Endothelial cell of umbilical vein (primary cell): ENCODE data around the gene APRT. TPM values are rescaled to one million over a fixed set of nuclear protein-coding genes. Genes with fewer than 3 reads are reported as not detected.

ENCODE experiments used
- BruUV-seq: library from RNA; stranded (reverse); fragments of 400-500 nt; replicated peaks from 2 replicates; lab custom pipeline; 2021; lab: Mats Ljungman, UMichigan
- CTCF ChIA-PET: fragments of 300-600, 350-600 bp; sonication (Branson Sonifier 250); formaldehyde crosslinking; loops from one replicate; lab custom pipeline; 2021; ENCODE audit warnings: antibody characterized with exemption, inconsistent platforms; lab: Charles Lee
- POLR2A ChIA-PET: fragments of 300-600, 350-600 bp; sonication (Branson Sonifier 250); formaldehyde crosslinking; loops from one replicate; lab custom pipeline; 2021; ENCODE audit warnings: antibody characterized with exemption, inconsistent platforms; lab: Charles Lee
- DNase-seq: peaks from one replicate; pipeline ENCODE4 v3.0.0-alpha.2; 2011; ENCODE audit warnings: low read depth, low spot score
- FAIRE-seq: peaks from 2 replicates; lab custom pipeline; 2011; peaks lifted over from hg19 to GRCh38; lab: Jason Lieb, UNC
- H2AFZ ChIP-seq: 2 replicates; pipeline ENCODE4 v1.6.0; 2012; ENCODE audit warnings: low read depth, low read length, control low read depth, inconsistent platforms
- H3K27ac ChIP-seq: 2 replicates; pipeline ENCODE4 v1.5.1; 2011; ENCODE audit warnings: low read depth, mild to moderate bottlenecking, control low read depth, low read length, moderate library complexity; ENCODE audit not compliant: insufficient read depth
- H3K27me3 ChIP-seq, 2 experiments: 2 replicates each; pipeline versions ENCODE4 v1.6.0 to v1.6.1; 2011; ENCODE audit warnings: low read length in 2 of 2, mixed read lengths in 1 of 2; ENCODE audit not compliant: control insufficient read depth in 2 of 2, insufficient read depth in 2 of 2
- H3K36me3 ChIP-seq, 2 experiments: 2 replicates in 1 of 2; 3 replicates in 1 of 2; pipeline ENCODE4 v1.5.1; 2011; ENCODE audit warnings: low read length in 2 of 2, mild to moderate bottlenecking in 1 of 2, moderate library complexity in 1 of 2; ENCODE audit not compliant: control insufficient read depth in 2 of 2, insufficient read depth in 2 of 2; ENCODE audit errors: extremely low read depth in 1 of 2
- H3K4me1 ChIP-seq: 3 replicates; pipeline ENCODE4 v1.5.1; 2011; ENCODE audit warnings: mild to moderate bottlenecking, low read length; ENCODE audit not compliant: control insufficient read depth, insufficient read depth; ENCODE audit errors: extremely low read depth
- H3K4me2 ChIP-seq: 2 replicates; pipeline ENCODE4 v1.6.1; 2011; ENCODE audit warnings: low read length, control low read depth, mixed read lengths; ENCODE audit not compliant: insufficient read depth
- H3K4me3 ChIP-seq, 3 experiments: fragments of 200-600 bp in 1 of 3; sonication (generic), shearing (Covaris generic) in 1 of 3; replicated peaks in 1 of 3; 2 replicates each; pipeline ENCODE4 v1.5.1; 2011 to 2016; ENCODE audit warnings: control low read depth in 3 of 3, low read length in 3 of 3, mild to moderate bottlenecking in 2 of 3, inconsistent platforms in 1 of 3, low read depth in 1 of 3, moderate library complexity in 1 of 3; ENCODE audit not compliant: insufficient read depth in 1 of 3
- H3K79me2 ChIP-seq: 2 replicates; pipeline ENCODE4 v1.6.0; 2012; ENCODE audit warnings: low read length, inconsistent platforms; ENCODE audit not compliant: control insufficient read depth, insufficient read depth
- H3K9ac ChIP-seq: replicated peaks from 2 replicates; pipeline ENCODE3; 2011; ENCODE audit warnings: low read length, control low read depth; ENCODE audit not compliant: insufficient read depth; ENCODE audit errors: extremely low read depth
- H3K9me1 ChIP-seq: replicated peaks from 3 replicates; pipeline ENCODE4 v1.6.0; 2011; ENCODE audit warnings: mild to moderate bottlenecking, low read length; ENCODE audit not compliant: control insufficient read depth, insufficient read depth; ENCODE audit errors: extremely low read depth
- H3K9me3 ChIP-seq: replicated peaks from 2 replicates; pipeline ENCODE4 v1.5.1; 2012; ENCODE audit warnings: low read length, inconsistent platforms; ENCODE audit not compliant: control insufficient read depth, insufficient read depth
- H4K20me1 ChIP-seq: replicated peaks from 2 replicates; pipeline ENCODE3; 2011; ENCODE audit warnings: mild to moderate bottlenecking, low read length; ENCODE audit not compliant: control insufficient read depth, insufficient read depth; ENCODE audit errors: extremely low read depth
- CTCF ChIP-seq, 2 donors: IDR thresholded peaks; 1 replicate in 1 of 2; 2 replicates in 1 of 2; pipeline ENCODE4 v1.5.1; 2011; ENCODE audit warnings: low read length in 2 of 2, mild to moderate bottlenecking in 2 of 2, moderate library complexity in 2 of 2, control low read depth in 1 of 2, inconsistent platforms in 1 of 2, low read depth in 1 of 2; ENCODE audit not compliant: insufficient read depth in 1 of 2; ENCODE audit errors: extremely low read depth in 1 of 2
- EZH2 ChIP-seq: IDR thresholded peaks from 2 replicates; pipeline ENCODE4 v1.6.1; 2012; ENCODE audit warnings: borderline replicate concordance, low read depth, mild to moderate bottlenecking, moderate library complexity, low read length, inconsistent platforms; ENCODE audit not compliant: severe bottlenecking
- FOS ChIP-seq: IDR thresholded peaks from 2 replicates; pipeline ENCODE4 v1.6.1; 2011; ENCODE audit warnings: mild to moderate bottlenecking, low read length, moderate library complexity, borderline replicate concordance; ENCODE audit not compliant: insufficient read depth
- GATA2 ChIP-seq: IDR thresholded peaks from 2 replicates; pipeline ENCODE4 v1.7.0; 2011; ENCODE audit warnings: low read depth, mild to moderate bottlenecking, moderate library complexity, mixed read lengths, low read length; ENCODE audit not compliant: insufficient read length, insufficient read depth
- JUN ChIP-seq: IDR thresholded peaks from 2 replicates; pipeline ENCODE4 v1.6.1; 2011; ENCODE audit warnings: borderline replicate concordance, low read depth; ENCODE audit not compliant: insufficient read length, insufficient read depth
- MAX ChIP-seq: IDR thresholded peaks from 2 replicates; pipeline ENCODE4 v1.6.1; 2011; ENCODE audit not compliant: insufficient read depth, insufficient read length
- MYC ChIP-seq: IDR thresholded peaks from one replicate; pipeline ENCODE4 v1.6.1; 2011; ENCODE audit warnings: mild to moderate bottlenecking, low read depth, low read length
- POLR2A ChIP-seq: IDR thresholded peaks from 2 replicates; pipeline ENCODE4 v1.6.1; 2012; ENCODE audit warnings: low read depth, mild to moderate bottlenecking, control low read depth, low read length
- POLR2AphosphoS5 ChIP-seq: IDR thresholded peaks from 2 replicates; pipeline ENCODE4 v1.6.1; 2012; ENCODE audit warnings: low read depth, mild to moderate bottlenecking, control low read depth, low read length, moderate library complexity; ENCODE audit not compliant: insufficient read depth
- dilution Hi-C: fragments of 300-500 bp; cut with MboI; formaldehyde crosslinking; loops from one replicate; pipeline ENCODE4 v1.15.0; 2019; ENCODE audit warnings: low sequenced_read_pairs; ENCODE audit not compliant: extremely low pct_ligation_motif_present
- intact Hi-C: fragments of 100-400 bp; cut with micrococcal nuclease; formaldehyde crosslinking; loops from one replicate; pipeline ENCODE4 v1.10.0; 2022
- polyA plus RNA-seq, 4 experiments: library from polyadenylated mRNA; depleted of rRNA in 3 of 4; stranded (reverse) in 3 of 4; unstranded in 1 of 4; fragments of >200 nt; gene quantifications; 2 replicates each; pipeline versions ENCODE4 v1.2.1 to v1.2.3, GENCODE V29; 2011 to 2012; ENCODE audit warnings: missing spikeins in 1 of 4
- total RNA-seq: library from RNA; stranded (reverse); gene quantifications from 2 replicates; pipeline ENCODE4 v1.2.3, GENCODE V29; 2021

Gene APRT
- total and polyA plus RNA-seq, 2 donors (not counting 3 experiments of a cell fraction or from before 2014, with no cell fraction given), result 143 to 152 TPM

- FAIRE-seq (no peak), DNase-seq (no peak)
- TF ChIP-seq MYC, result no peak
- TF ChIP-seq JUN, result no peak
- TF ChIP-seq FOS, result no peak
- no peak for TF ChIP-seq POLR2A
- TF ChIP-seq POLR2AphosphoS5, result no peak
- TF ChIP-seq GATA2, result no peak
- TF ChIP-seq CTCF (IDR thresholded peaks at IDR 0.05; ENCODE audit: extremely low read depth in 1 of 2, insufficient read depth in 1 of 2, low read depth in 1 of 2, low read length in 2 of 2), result no peak
- no peak for TF ChIP-seq EZH2
- TF ChIP-seq MAX, result no peak
- ChIA-PET CTCF (interaction anchor here (1.3 kb wide), 1 partner anchor 18 kb away, joined by 3 read pairs; the partner anchor contains the start of gene TRAPPC2L), POLR2A (no interaction called here)
- Histone ChIP-seq H3K9ac (no peak overlapping the region), H3K36me3 (peaks cover 0 to 13% of the 10 kb centered on the region in 2 experiments), H3K4me2 (no peak overlapping the region), H4K20me1 (no peaks in the 10 kb centered on the region), H3K27ac (no peak overlapping the region), H3K9me3 (no peaks in the 10 kb centered on the region), H3K9me1 (no peaks in the 10 kb centered on the region), H3K27me3 (no peaks in the 10 kb centered on the region), H3K79me2 (no peaks in the 10 kb centered on the region), H2AFZ (no peak overlapping the region), H3K4me1 (no peaks in the 10 kb centered on the region), H3K4me3 (no peak overlapping the region)
- no TSS peak for BruUV-seq
- dilution Hi-C loops, result no loop called here
- intact Hi-C loops, result no loop called here
Observed at GRCh38 chr16:88839026-88839529, 27.4 kb upstream of the APRT start.
